Astrocyte of the cerebellum (primary cell): ENCODE results near the gene CSTPP1.

ENCODE experiments used
- DNase-seq: peaks from one replicate; pipeline ENCODE4 v3.0.0-alpha.2; 2011; ENCODE audit warnings: low read depth
- H3K4me3 ChIP-seq: 2 replicates; pipeline ENCODE4 v1.5.1; 2011; ENCODE audit warnings: mild to moderate bottlenecking, low read depth, low read length, moderate library complexity
- CTCF ChIP-seq: IDR thresholded peaks from 2 replicates; pipeline ENCODE4 v1.5.1; 2012; ENCODE audit warnings: low read length, low read depth, moderate library complexity, mild to moderate bottlenecking; ENCODE audit errors: missing control alignments
- in situ Hi-C: cut with HindIII; loops from 2 replicates; pipeline ENCODE4 v1.10.0; 2017; ENCODE audit warnings: low sequenced_read_pairs

The CSTPP1 gene

GRCh38 chr11:46906609-46907041 lies 29.9 kb upstream of the CSTPP1 start:
- TF ChIP-seq CTCF = no peak
- in situ Hi-C loops = no loop called here
- DNase-seq = no peak
- no peak overlapping the region for H3K4me3 ChIP-seq

- H3K4me3 ChIP-seq = no peak overlapping the region
- DNase-seq = no peak
- in situ Hi-C loops = no loop called here
- no peak for TF ChIP-seq CTCF
These were observed 29.0 kb upstream of the CSTPP1 start for GRCh38 chr11:46907606-46908005.

- in situ Hi-C loops = no loop called here
- DNase-seq = no peak
- H3K4me3 ChIP-seq = peak overlapping the region; percentile 1
- no peak for TF ChIP-seq CTCF
These were observed 23.9 kb upstream of the CSTPP1 start for GRCh38 chr11:46912526-46913150.

- DNase-seq = no peak
- no peak overlapping the region for H3K4me3 ChIP-seq
- in situ Hi-C loops = no loop called here
- no peak for TF ChIP-seq CTCF
These were observed 23.1 kb upstream of the CSTPP1 start for GRCh38 chr11:46913484-46913883.

- DNase-seq = no peak
- TF ChIP-seq CTCF = no peak
- in situ Hi-C loops = no loop called here
These were observed 22.2 kb upstream of the CSTPP1 start for GRCh38 chr11:46914363-46914762.

GRCh38 chr11:46914910-46915309 lies 21.7 kb upstream of the CSTPP1 start:
- in situ Hi-C loops = no loop called here
- TF ChIP-seq CTCF = no peak
- no peak for DNase-seq
- H3K4me3 ChIP-seq = no peak overlapping the region

More at GRCh38 chr11:46914363-46914762, 22.2 kb upstream of the CSTPP1 start:
- H3K4me3 ChIP-seq = no peak overlapping the region
